Activated CD8-positive, alpha-beta memory T cell treated with anti-CD3 and anti-CD28 coated beads for 24 hours (primary cell): ENCODE results near the gene HAO1.
"Not testable (repeated sequence)": the region's sequence is repeated elsewhere in the genome, so short reads cannot be mapped to it uniquely, and the experiment has no call there.

Experiments used
- DNase-seq: peaks from one replicate; pipeline ENCODE4 v3.0.0-alpha.2; 2020

The HAO1 gene

GRCh38 chr20:7850775-7851490, 89.3 kb downstream of the HAO1 start:
- DNase-seq = no peak

- no peak for DNase-seq
Measured at GRCh38 chr20:7849675-7850074, 90.6 kb downstream of the HAO1 start.

- DNase-seq = no peak
Measured at GRCh38 chr20:7848351-7848750, 91.9 kb downstream of the HAO1 start.

GRCh38 chr20:7843613-7844012, 96.6 kb downstream of the HAO1 start:
- no peak for DNase-seq

- no peak for DNase-seq
Measured at GRCh38 chr20:7841971-7842310, 98.3 kb downstream of the HAO1 start.

- no peak for DNase-seq
Measured at GRCh38 chr20:7841291-7841970, 98.8 kb downstream of the HAO1 start.

GRCh38 chr20:7836076-7836475, 104.2 kb downstream of the HAO1 start:
- DNase-seq = no peak

- DNase-seq = not testable (repeated sequence)
Measured at GRCh38 chr20:7834441-7834840, 105.8 kb downstream of the HAO1 start.
